Nephron progenitor cell (in vitro differentiated cells): ENCODE results near the gene ANKH.
A peak's percentile ranks its signal among the peaks of the same experiment; 100 is the strongest.

Experiments used
- DNase-seq: peaks from one replicate; pipeline ENCODE4 v3.0.0; 2021
- H3K27ac Mint-ChIP-seq: 2 replicates; pipeline ENCODE4 v1.8.0; 2021; ENCODE audit warnings: mild to moderate bottlenecking, moderate library complexity, mixed read lengths
- H3K27me3 Mint-ChIP-seq: 2 replicates; pipeline ENCODE4 v1.8.0; 2021; ENCODE audit warnings: mild to moderate bottlenecking, low read depth, mixed read lengths; ENCODE audit not compliant: poor library complexity
- H3K36me3 Mint-ChIP-seq: 2 replicates; pipeline ENCODE4 v1.8.0; 2021; ENCODE audit warnings: low read depth, mixed read lengths
- H3K4me1 Mint-ChIP-seq: 2 replicates; pipeline ENCODE4 v1.8.0; 2021; ENCODE audit warnings: mixed read lengths
- H3K4me3 Mint-ChIP-seq: 2 replicates; pipeline ENCODE4 v1.8.0; 2021; ENCODE audit warnings: mild to moderate bottlenecking, moderate library complexity, mixed read lengths
- H3K9me3 Mint-ChIP-seq: 2 replicates; pipeline ENCODE4 v1.8.0; 2021; ENCODE audit warnings: mild to moderate bottlenecking, moderate library complexity, mixed read lengths
- TF ChIP-seq, protein P1 (sequence below): fragments of 200-600 bp; sonication (generic); IDR thresholded peaks from 2 replicates; pipeline ENCODE4 v1.5.0; 2021; ENCODE audit warnings: antibody characterized with exemption

The ANKH gene

DNA sequence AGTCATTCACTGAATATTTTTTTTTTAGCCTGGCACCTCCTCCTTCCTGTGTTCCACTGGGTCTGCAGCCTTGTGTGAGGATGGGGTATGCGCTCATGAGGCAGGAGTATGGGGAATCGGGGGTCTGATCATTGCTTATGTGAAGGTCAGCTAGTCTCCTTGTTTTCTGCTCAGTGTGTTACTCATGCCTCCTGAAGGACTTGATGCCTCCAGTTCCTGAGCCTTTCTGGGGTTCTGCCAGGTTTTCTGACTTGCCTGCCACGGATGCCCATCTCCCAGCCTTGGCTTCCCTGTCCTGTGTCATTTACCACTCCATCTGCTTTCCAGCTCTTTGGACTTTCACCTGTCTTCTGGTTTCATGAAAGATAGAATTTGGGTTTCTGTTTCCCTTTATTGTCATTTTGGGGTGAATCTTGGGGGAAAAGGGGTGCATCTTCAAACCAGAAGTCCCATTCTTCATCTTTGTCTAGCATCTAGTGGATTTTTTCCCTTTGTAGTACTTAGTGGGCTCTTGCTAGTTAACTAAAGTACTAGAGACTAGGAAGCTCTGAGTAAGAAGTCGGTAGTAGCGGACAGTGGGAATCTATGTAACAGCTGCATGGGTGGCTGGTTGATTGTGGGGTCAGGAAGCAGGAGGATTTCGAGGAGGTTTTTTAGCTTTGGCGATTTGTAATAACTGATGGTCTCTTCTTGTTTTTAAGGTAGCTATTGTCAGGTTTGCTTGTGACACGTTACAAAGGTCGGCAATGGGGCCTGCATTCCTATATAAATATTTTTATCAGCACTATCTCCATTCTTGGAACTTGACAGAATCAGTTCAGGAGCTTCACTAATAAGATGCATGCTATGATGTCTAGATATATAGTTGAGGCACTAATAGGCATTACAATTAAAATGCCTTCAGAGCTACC, 198.8 kb downstream of the ANKH start:
- Mint-ChIP-seq H3K9me3 (no peaks in the 10 kb centered on the region), H3K27me3 (no peaks in the 10 kb centered on the region), H3K36me3 (peaks cover 22% of the 10 kb centered on the region), H3K27ac (no peak overlapping the region), H3K4me1 (peaks cover 67% of the 10 kb centered on the region), H3K4me3 (no peak overlapping the region)
- TF ChIP-seq, protein P1, sequence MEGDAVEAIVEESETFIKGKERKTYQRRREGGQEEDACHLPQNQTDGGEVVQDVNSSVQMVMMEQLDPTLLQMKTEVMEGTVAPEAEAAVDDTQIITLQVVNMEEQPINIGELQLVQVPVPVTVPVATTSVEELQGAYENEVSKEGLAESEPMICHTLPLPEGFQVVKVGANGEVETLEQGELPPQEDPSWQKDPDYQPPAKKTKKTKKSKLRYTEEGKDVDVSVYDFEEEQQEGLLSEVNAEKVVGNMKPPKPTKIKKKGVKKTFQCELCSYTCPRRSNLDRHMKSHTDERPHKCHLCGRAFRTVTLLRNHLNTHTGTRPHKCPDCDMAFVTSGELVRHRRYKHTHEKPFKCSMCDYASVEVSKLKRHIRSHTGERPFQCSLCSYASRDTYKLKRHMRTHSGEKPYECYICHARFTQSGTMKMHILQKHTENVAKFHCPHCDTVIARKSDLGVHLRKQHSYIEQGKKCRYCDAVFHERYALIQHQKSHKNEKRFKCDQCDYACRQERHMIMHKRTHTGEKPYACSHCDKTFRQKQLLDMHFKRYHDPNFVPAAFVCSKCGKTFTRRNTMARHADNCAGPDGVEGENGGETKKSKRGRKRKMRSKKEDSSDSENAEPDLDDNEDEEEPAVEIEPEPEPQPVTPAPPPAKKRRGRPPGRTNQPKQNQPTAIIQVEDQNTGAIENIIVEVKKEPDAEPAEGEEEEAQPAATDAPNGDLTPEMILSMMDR, result no peak
- no peak for DNase-seq

DNA sequence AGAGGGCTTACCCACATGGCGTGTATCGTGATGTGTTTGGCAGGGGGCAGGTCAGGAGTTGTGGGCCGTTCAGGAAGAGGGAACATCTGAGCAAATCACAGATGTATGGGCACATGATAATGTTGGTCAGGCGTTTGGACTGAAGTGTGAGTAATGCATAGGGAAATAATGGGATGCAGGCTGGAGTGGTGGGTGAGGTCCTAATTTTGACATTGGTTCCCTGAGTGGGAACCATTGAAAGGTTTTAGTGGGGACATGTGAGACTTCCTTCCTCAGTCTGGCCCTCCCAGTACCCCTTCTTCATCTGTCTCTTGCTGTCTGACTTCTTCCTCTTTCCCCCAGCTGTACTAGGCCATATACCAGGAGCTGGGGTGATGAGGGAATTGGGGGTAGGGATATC, 199.5 kb downstream of the ANKH start:
- Mint-ChIP-seq H3K4me1 (peaks cover 71% of the 10 kb centered on the region), H3K27ac (peak overlapping the region; percentile 12)

DNA sequence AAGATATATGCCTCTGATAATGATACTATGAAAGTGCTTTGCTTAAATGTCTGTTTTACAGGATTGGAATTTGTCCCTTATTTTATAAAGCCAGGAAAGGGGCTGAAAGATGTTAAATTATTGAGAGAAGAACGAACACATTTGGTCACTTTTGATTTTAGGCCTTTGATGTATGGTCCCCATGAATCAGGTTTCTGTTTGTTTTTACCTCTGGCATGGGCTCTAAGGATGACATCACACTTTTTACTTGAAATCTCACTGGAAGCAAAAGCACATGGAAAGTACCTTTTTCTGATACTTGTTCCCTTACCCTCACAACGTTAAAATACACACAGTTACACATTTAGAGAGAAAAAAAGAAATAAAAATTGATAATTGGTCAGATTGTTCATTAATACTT, 200.2 kb downstream of the ANKH start:
- DNase-seq, result no peak

More for the DNA sequence above, 199.5 kb downstream of the ANKH start:
- Mint-ChIP-seq H3K4me3 (no peak overlapping the region), H3K27me3 (no peaks in the 10 kb centered on the region), H3K9me3 (no peaks in the 10 kb centered on the region), H3K36me3 (peaks cover 19% of the 10 kb centered on the region)
- TF ChIP-seq, protein P1, result no peak
- DNase-seq, result no peak

DNA sequence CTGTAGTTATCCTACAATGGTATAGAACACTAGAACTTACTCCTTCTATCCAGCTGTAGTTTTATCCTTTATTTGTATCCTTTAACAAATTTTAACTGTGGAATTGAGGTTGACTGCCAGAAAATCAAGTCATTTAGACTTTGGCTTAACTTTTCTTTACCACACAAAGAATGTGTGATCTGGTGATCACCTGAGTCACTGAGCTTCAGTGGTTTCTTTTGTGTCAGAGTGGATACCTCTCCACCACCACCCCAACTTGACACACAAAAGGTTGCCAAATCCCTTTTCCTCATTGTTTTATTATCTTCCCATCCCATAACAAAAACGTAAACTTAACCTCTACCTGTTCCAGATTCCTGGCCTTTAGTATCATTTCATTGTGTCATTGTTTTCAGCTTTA, 201.6 kb downstream of the ANKH start:
- no peaks in the 10 kb centered on the region for H3K9me3 Mint-ChIP-seq
- no peak for DNase-seq
- no peak overlapping the region for H3K27ac Mint-ChIP-seq
- peaks cover 19% of the 10 kb centered on the region for H3K36me3 Mint-ChIP-seq
- peaks cover 74% of the 10 kb centered on the region for H3K4me1 Mint-ChIP-seq
- no peaks in the 10 kb centered on the region for H3K27me3 Mint-ChIP-seq
- no peak overlapping the region for H3K4me3 Mint-ChIP-seq
- TF ChIP-seq, protein P1, result no peak

More for the DNA sequence above, 200.2 kb downstream of the ANKH start:
- H3K4me3 Mint-ChIP-seq, result no peak overlapping the region
- no peak overlapping the region for H3K27ac Mint-ChIP-seq
- no peaks in the 10 kb centered on the region for H3K27me3 Mint-ChIP-seq
- H3K4me1 Mint-ChIP-seq, result peaks cover 74% of the 10 kb centered on the region
- TF ChIP-seq, protein P1, result no peak
- H3K9me3 Mint-ChIP-seq, result no peaks in the 10 kb centered on the region
- peaks cover 19% of the 10 kb centered on the region for H3K36me3 Mint-ChIP-seq

DNA sequence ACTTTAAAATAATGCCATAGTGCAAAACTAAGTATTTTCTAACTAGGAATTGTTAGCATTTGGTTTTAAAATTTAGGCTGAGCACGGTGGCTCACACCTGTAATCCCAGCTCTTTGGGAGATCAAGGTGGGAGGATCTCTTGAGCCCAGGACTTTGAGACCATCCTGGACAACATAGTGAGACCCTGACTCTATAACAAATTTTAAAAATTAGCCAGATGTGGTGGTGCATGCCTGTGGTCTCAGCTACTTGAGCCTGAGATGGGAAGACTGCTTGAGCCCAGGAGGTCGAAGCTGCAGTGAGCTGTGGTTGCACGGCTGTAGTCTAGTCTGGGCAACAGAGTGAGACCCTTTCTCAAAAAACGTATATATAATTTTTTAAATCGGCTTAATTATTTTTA, 202.2 kb downstream of the ANKH start:
- Mint-ChIP-seq H3K9me3 (no peaks in the 10 kb centered on the region), H3K27ac (no peak overlapping the region), H3K4me1 (peaks cover 69% of the 10 kb centered on the region), H3K27me3 (peaks cover under 1% of the 10 kb centered on the region), H3K4me3 (no peak overlapping the region), H3K36me3 (peaks cover 19% of the 10 kb centered on the region)
- no peak for DNase-seq
- TF ChIP-seq, protein P1, result no peak

DNA sequence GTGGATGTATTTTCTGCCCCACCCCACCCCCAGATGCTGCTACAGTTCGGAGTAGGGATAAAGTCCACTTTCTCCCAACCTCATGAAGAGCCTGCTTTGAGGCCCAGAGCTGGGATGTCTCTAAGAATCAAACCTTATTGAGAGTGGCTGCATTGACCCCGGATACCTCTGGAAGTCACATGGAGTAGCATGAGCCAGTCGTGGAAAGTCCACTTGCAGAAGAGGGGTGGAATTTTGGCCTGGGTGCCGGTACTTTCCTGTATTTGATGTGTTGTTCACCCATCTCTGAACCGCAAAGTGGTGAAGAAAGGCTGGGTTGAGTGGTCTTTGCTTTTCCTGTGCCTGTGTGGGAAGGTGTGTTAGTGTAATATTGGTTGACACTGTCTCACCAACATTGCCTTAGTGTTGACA, 203.4 kb downstream of the ANKH start:
- no peak overlapping the region for H3K27ac Mint-ChIP-seq
- DNase-seq, result no peak
- H3K9me3 Mint-ChIP-seq, result peaks cover 1% of the 10 kb centered on the region
- peaks cover 17% of the 10 kb centered on the region for H3K36me3 Mint-ChIP-seq
- TF ChIP-seq, protein P1, result no peak
- no peak overlapping the region for H3K4me3 Mint-ChIP-seq
- peaks cover 69% of the 10 kb centered on the region for H3K4me1 Mint-ChIP-seq
- H3K27me3 Mint-ChIP-seq, result peaks cover 3% of the 10 kb centered on the region
